CD4-positive, alpha-beta T cell treated with Interleukin-15 for 1 hour (primary cell): Measurements from ENCODE around the gene PTPN20.

Experiments used
- DNase-seq: peaks from one replicate; pipeline ENCODE4 v3.0.0-alpha.2; 2020

PTPN20 gene

DNA sequence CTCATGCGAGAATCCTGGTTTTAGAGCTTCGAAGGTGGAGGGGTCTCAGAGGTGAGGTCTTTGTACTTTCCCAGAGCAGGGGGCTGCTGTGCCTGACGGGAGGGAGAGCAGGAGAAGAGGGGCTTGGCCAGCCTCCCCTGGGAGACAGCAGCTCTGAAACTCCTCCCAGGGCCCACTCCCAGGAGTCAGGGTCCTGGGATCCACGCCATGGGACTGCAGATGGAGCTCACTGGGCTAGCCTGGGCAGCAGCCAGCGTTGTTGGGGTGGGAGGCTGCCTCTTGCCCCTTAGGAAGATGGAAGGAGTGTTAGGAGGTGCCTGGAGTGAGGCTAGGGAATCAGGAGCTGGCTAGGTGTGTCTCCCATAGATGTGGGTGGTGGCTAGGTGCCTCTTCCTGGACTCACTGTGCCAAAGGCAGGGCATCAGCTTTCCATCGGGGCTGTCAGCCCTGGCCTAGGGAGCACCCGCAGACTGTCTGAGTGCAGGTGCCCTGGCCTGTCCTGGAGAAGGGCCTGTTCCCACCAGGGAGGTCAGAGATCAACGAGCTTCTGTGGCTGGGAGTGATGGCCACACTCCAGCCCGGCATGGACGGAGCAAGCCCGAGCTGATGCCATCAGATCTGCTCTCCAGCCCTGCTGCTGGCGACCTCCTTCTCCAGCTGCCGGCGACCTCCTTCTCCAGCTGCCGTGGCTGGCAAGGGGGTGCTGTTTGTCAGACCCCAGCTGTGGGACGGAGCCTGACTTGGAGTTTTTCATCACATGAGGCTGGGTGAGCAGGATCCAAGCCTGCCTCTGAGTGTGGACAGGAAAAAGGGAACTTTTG lies 111.3 kb downstream of the PTPN20 start:
- DNase-seq, result no peak

DNA sequence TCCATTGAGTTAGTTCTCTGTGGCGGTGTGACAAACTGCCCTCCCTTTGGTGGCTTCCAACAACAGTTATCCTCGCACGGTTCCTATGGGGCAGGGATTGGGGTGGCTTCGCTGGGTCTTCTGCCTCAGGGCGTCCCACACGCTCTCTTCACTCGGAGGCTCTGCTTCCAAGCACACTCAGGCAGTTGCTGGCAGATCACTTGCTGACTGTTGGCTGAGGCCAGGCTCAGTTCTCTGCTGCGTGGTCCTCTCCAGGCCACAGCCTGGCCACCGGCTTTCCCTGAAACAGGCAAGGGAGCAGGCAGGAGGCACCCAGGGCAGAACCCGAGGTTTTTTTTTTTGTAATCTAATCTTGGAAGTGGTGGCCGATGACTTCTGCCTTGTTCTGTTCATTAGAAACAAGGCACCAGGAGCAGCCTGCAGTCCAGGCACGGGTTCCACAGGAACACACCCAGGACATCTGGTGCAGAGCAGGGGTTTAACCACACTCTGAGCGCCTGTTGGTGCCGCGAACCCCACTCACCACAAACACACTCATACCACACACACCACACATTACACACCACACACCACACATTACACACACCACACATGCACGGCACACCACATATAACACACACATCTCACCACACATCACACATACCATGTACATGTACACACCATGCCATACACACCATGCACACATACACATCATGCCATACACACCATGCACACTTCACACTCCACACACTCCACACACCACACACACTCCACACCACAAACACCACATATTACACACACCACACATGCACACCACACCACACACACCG lies 112.2 kb downstream of the PTPN20 start:
- no peak for DNase-seq

DNA sequence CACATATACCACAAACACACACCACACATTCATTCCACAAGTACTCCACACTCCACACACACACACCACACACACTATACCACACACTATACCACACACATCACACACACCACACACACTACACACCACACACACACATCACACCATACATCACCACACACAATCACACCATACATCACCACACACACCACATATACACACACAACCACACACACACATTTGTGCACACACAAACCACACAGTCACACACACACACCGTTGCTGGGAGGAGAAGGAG lies 112.8 kb downstream of the PTPN20 start:
- DNase-seq, result no peak

DNA sequence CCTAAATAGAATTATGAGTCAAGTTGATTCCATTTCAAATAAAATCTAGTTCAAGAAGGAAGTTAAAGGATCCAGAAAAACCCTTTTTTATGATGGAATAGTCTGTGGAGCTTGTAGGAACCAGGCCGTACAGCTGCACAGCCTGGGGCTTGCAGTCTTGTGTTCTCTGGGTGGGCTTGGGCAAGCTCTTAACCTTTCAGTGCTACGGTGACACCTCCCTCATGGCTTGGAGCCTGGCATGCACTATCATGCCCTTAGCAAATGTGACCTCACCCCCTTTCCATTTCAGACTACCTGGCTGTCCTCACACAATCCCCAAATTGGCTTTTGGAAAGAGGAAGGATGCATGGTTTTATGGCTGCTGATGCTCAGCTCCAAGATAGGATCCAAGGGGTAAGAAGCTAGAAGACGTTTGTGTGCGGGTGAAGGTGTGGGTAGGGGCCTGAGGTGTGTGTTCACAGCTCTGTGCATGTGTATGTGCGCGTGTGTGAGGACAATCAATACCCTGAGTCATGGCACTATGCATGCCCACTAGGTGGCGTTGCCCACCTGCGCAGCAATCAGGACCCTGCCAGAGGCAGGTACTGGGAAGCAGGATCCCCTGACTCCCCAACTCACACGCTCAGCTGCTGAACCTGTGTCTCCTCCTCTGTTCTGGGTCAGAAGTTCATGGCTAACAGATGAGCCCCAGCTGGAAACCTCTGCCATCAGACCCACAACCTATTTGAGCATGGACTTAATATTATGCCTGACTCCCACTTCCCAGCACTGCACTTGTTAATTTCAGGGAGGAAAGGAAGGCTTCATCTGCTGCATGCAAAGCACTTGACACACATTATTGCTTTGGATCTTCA lies 113.4 kb downstream of the PTPN20 start:
- peak; percentile 54 for DNase-seq

DNA sequence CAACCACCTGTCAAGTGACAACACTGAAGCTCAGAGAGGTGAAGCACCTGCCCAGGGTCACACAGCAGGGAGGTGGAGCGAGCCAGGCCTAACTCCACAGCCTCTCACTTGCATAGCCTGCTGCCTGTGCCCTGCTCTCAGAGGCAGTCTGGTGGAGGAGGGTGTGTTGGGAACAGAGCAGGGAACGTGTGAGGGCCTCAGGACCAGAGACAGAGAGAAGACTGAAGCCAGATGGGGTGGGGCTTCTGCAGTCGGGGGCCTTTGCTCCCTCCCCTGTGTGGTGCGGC lies 114.0 kb downstream of the PTPN20 start:
- DNase-seq, result no peak

DNA sequence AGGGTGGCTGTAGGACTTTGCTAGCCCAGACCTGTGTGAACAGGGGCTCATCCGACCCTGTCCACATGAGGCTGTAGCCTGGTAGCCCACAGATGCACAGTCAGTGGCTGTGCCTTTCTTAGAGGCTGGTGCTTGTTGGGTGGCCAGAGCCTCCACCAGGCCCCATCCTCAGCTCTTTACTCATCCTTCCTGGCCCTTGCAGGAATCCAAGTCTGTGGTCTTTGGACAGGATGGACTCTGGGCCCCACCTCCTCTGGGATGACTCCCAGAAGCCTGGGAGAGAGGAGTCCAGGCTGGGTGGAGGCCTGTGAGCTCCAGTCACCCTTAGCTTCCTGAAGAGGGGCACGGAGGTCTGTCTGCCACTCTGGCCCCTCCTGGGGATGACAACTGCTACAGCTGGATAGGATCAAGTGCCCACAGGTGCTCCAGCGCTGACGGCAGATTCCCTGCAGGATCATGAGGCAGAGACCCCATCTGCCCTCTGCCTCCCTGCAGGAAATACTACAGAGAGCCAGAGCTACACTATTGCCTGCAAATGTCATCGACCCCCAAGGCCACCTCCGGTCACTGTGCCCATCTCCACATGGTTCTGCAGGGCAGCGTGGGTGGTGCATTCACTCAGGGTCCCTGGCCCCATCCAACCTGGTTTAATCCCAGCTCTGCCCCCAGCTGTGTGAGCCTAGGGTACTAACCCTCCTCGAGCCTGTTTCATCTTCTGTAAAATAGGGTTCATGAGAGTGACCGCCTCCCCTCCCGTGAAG lies 114.5 kb downstream of the PTPN20 start:
- no peak for DNase-seq

DNA sequence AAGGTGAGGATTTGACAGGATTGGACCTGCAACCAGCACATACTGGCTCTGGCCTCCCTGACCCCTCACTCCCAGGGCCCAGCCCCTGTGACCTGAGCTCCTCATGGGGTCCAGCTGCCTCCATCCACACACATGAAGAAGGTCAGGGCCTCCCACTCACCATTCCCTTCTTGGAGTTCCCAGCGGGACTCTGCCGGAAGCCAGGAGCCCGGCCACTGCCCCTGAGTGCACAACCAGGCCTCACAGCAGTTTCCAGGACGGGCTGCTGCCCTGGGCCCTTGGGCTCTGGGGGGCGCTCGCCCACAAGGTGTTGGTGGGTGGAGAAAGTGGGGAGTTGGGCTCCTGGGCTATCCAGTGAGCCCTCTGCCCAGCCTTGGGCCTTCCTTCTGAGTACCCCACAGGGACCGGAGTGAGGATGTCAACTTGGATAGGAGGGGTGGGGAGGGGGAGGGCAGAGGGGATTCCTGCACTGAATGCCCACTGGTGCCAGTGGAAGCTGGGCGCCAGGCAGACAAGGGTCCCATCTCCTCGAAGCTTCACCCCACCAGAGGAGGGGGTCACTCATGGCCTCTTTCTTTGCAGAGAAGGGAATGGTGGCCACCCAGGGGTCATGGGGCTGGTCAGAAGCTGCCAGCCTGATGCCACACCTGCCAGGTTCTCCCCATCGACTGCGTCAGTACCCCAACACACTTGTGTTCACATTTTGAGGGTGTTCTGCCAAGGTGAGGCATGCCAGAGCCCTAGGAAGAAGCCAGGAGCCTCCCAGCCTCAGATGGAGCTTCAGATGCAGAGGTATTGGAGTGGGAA lies 115.3 kb downstream of the PTPN20 start:
- no peak for DNase-seq

DNA sequence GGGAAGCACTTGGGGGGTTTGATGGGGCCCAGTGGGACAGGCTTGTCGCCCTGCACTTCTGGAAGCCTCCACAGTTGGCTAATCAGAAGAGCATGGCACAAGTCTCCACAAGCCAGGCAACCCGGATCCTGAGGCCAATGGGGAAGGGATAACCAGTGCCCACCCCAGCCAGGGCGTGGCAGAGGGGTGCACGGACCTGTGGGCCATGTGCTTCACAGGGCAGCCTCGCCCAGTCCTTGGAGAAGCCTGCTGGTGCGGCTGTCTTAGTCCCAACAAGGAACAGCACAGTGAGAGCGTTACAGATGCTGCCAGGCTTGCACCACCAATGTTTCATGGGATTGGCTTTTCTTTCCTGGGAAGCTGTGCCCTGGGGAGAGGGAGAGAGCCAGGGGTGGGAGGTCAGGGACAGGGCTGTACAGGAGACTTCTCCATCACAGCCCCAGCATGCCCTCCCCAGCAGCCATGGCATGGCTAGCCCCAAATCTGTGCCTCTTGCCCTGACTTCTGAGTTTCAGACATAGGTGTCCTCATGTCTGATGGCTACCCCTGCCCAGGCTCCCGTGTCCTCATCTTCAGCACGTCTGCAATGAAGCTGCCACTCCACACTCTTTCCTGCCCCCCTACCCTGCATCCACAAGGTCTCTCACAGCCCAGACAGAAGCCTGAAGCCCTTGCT lies 116.0 kb downstream of the PTPN20 start:
- no peak for DNase-seq

DNA sequence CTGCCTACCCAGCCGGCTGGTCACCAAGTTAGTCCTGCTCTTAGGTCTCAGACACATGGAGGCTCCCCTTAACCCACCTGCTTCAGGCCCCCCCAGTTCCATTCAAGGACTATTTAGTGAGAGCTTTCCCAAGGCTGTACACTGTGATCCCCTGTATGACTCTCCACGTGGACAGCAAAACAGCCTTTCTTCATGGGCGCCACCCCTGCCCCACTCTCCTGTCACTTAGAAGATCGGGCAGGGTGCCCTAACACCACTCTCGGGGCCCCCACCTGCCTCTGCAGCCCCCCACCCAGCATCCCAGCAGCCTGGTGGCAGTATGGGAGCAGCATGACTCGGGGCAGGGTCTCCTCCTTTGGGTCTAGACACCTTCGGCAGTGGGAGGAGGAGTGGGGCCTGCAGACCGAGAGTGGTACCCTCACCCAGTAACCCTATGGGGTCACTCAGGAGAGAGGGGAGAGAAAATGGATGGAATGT lies 116.6 kb downstream of the PTPN20 start:
- no peak for DNase-seq

DNA sequence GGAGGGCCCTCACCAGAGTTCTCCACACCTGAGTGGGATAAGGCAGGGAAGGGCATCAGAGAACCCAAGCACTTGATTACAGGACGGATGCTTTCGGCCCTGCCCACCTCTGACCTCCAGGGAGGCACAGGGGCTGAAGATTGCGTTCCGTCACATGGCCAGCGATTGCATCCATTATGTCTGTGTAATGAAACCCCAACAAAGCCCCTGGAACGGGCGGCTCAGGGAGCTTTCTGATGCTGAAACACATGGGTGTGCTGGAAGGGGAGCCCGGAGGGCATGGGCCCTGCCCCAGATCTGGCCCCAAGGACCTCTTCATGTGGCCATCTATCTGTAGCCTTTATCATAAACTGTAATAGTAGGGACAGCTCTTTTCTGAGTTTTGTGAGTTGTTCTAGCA lies 117.2 kb downstream of the PTPN20 start:
- no peak for DNase-seq

DNA sequence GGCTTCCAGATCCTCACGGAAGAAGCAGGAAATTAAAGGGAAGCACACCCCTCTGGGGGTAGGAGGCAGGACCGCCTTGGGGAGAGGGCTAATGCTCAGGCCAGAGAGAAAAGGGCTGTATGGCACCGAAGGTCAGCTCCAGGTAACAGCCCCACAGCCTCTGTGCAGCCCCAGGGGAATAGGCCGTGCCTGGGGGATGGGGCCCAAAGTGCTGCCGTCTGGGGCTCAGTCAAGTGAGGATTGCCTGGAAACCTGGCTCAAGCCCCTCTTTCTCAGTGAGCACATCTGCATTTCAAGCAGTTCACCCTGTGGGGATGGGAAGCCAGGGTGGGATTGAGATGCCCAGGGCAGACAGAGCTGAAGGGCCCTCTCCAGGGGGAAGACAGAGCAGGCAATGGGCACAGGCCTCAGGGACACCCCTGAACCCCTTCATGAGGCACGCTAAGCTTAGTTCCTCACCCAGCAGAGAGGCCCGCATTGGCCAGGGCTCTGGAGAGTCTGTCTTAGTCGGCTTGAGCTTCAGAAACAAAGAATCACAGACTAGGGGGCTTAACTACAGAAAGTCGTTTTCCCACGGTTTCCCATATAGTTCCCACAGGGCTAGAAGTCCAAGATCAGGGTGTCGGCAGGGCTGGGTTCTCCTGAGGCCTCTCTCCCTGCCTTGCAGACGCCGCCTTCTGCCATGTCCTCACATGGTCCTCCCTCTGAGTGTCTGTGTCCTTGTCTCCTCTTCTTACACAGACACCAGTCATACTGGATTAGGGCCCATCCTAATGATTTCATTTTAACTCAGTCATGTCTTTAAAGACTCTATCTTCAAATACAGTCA lies 118.2 kb downstream of the PTPN20 start:
- DNase-seq, result no peak

DNA sequence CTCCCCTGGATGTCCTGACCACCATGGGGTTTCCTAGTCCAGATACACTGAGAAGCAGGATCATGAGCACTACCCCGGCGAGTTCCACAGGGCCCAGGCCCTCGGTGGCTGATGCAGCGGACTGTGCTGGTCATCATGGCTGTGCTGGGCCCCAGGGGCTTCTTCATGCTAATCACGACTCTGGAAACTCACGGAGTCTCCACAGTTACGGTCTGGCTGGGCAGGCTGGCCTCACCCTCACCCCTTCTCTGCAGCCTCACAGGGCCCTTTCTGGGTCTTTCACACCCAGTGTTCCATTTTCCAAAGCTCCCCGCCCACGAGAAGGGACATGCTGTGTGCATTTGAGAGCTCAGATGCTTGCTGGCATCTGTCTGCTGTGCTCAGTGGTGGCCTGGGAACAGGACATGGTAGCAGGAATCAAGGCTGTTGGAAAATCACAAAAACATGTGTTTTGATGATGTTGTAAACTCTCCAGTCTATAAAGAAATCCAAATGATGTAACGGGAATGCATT lies 119.0 kb downstream of the PTPN20 start:
- no peak for DNase-seq

DNA sequence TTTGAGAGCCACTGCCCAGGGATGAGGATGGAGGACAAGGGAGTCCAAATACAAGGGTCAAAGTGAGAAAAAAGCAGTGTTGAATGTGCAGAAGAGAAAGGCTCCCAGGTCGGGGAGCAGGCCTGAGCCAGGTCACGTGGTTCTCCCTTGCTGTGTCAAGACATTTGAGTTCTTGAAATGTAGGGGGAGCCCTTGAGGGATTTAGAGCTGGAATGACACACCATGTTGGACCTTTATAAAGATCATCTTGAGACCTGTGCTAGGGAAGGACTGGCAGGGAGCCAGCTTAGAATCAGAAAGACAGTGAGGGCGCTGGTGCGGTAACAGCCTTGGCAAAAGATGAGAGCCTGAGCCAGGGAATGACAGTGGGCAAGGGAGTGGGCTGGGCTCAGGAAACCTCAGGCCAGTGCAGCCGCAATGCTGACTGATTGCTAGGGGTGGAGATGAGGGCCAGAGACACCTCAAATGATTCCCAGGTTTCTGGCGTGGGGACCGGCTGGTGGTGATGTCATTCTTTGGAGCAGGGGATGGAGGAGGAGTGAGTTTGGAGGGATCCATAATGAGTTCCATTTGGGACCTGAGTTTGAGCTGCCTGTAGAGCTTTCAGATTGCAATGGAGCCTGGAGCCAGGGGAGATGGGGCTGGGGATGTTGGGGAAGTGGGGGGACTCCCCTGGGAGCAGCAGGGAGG lies 120.1 kb downstream of the PTPN20 start:
- no peak for DNase-seq

DNA sequence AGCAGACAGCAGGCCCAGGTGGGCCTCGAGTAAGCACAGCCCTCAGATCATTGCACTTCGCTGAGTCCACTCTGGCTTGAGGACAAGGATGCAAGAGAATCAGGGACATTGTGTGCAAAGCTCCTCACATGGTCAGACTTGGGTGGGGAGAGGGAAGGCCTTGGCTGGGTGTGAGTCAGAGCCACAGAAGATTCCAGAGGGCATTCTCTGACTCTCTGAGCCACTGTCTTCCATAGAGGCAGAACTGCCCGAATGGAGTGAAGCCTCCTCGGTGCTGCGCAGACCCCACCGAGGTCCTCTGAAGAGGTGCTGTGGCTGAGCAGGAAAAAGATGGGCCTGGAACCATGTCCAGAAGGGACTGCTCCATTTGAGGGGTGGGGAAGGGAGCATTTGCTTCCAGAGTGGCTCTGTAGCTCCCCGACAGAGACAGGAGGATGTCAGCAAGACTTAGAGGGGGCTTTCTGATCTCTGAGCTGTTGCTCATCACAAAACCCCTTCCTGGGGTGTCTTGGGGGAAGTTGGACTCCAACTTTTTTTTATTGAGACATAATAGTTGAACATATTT lies 120.8 kb downstream of the PTPN20 start:
- no peak for DNase-seq

DNA sequence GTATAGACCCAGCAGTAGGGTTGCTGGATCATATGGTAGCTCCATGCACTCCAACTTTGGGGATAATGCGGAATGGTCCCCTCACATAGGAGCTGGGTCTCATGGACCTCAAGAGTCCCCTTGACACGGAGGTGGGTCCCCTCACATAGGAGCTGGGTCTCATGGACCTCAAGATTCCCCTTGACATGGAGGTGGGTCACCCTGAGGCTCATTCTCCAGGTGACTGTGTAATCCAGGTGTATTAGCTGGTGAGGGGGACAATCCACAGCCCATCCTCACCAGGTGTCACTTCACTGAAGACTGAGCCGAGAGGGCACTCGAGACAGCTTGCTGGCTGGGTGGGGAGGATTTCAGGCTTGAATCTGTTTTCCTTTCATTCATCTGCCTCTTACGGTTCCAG lies 121.9 kb downstream of the PTPN20 start:
- DNase-seq, result no peak

DNA sequence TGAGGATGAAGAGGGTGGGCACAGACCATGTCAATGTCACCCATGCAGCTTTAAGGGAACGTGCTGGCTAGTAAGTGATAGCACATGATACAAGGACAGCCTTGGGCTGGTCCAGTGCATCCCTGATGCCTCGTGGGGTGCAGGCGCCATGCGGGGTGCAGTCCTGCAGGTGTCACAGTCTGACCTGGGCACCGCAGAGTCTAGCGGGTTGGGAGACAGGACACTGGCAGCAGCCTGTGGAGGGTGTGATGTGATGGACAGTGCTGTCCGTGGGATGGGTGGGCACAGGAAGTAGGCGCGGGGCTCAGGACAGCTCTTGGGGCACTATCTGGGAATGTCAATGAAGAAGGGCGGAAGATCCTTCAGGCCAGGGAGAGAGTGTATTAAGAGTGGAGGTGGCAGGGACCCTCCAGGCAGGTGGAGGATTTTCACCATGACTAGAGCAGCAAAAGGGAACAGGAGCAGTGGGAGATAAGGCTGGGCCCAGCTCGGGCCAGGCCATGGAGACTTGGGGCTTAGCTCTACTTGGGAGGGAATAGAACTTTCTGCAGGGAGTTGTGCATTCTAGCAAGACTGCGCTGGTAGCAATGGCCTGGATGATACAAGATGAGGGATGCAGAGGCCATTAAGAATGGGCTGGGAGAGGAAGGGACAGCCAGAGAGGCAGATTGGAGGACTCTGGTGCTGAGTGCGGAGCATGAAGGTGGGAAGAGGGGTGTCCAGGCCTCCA lies 122.5 kb downstream of the PTPN20 start:
- DNase-seq, result no peak

DNA sequence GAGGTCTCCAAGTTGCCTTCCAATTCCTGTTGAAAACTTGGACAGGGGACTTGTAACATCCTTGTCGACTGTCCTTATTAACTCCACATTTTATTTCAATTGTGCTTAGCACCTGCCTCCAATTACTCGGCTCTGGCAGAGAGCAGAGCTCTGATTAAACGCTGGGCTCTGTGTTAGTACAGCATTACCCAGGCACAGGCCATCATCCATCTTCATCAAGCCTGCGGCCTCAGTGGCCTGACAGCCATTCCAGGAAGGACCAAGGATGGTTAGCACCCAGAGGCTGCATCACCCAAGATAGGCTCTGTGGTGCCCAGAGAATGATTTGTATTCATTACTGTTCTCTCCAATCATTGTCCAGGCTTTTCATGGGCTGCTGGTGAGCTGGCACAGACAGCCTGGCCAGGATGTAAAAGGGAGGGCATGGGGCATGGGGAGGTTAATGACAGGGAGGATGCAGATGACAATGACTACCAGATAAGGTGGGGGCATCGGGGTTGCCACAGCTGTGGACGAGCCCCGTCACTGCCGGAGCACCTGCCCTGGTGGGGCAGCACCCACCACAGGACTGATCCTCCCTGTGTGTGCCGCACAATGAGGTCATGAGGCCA lies 123.3 kb downstream of the PTPN20 start:
- DNase-seq, result no peak

DNA sequence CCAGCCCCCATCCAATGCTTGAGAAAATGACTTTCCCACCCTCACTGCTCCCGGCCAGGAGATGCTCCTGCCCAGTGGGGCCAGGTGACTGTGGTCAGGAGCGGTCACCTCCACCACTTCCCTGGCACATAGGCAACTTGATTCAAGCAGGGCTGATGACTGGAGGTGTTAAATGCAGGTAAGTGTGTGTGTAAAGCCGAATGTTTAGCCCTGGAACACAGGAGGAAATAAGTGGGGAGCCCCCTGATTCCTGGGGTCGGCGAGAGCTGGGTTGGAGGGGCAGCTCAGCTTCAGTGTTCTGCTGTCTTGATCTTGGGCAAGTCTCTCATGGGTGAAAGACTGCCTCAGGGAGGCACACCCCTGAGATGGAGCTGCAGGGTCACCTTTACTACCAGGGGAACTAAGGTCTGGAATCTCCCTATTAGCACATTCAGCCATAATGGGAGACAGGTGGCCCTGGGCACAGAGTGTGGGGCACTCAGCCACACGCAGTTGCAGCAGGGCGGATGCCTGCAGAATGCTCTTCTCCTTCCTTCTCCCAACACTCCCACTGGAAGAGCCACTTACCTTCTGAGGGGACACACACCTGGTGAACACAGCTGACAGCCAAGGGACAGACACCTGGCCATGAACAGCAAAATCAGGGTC lies 124.1 kb downstream of the PTPN20 start:
- no peak for DNase-seq
